Measurements from ENCODE around the gene SPECC1L.

DNA sequence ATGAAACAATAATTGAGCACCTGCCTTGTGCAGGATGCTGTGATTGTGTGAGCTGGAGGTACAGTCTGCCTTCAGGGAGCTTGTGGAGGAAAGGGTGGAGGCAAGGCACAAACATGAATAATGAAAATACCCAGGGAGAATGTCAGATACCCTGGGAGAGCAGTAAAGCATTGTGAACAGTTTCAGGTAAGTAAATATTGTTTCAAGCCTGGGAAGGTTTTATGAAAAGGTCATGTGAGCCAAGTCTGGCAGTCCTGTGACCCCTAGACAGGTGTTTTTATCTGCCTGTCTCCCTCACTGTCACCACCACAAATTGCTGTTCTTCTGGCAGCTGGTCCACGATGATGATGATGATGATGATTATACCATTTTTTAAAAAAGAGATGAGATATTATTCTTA, 32.0 kb downstream of the SPECC1L start:
- TF ChIP-seq NRF1 (IDR thresholded peaks at IDR 0.05; ENCODE audit: low read depth, low read length) = no peak
- TF ChIP-seq SP1 (IDR thresholded peaks at IDR 0.05; ENCODE audit: low read depth, low read length) = no peak
- TF ChIP-seq CEBPB (IDR thresholded peaks at IDR 0.05; ENCODE audit: low read depth, low read length) = no peak
- TF ChIP-seq PHF8 (conservative IDR thresholded peaks at IDR 0.05; ENCODE audit: low read depth, low read length) = no peak
- TF ChIP-seq, protein P1, sequence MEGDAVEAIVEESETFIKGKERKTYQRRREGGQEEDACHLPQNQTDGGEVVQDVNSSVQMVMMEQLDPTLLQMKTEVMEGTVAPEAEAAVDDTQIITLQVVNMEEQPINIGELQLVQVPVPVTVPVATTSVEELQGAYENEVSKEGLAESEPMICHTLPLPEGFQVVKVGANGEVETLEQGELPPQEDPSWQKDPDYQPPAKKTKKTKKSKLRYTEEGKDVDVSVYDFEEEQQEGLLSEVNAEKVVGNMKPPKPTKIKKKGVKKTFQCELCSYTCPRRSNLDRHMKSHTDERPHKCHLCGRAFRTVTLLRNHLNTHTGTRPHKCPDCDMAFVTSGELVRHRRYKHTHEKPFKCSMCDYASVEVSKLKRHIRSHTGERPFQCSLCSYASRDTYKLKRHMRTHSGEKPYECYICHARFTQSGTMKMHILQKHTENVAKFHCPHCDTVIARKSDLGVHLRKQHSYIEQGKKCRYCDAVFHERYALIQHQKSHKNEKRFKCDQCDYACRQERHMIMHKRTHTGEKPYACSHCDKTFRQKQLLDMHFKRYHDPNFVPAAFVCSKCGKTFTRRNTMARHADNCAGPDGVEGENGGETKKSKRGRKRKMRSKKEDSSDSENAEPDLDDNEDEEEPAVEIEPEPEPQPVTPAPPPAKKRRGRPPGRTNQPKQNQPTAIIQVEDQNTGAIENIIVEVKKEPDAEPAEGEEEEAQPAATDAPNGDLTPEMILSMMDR (IDR thresholded peaks at IDR 0.05; ENCODE audit: control extremely low read depth in 1 of 3, insufficient read depth in 1 of 3, low read depth in 1 of 3, low read length in 3 of 3) = no peak
- no peak for TF ChIP-seq POLR2A (IDR thresholded peaks at IDR 0.05; ENCODE audit: control extremely low read depth in 1 of 2, low read depth in 2 of 2, low read length in 2 of 2)
- TF ChIP-seq EGR1 (IDR thresholded peaks at IDR 0.05; ENCODE audit: borderline replicate concordance, low read depth, low read length) = no peak
- no peak for TF ChIP-seq CBX5 (IDR thresholded peaks at IDR 0.05; ENCODE audit: low read depth, low read length)
- TF ChIP-seq GTF2F1 (IDR thresholded peaks at IDR 0.05; ENCODE audit: borderline replicate concordance, low read depth, low read length) = no peak
- no peak for TF ChIP-seq RXRA (IDR thresholded peaks at IDR 0.05; ENCODE audit: insufficient read depth, low read depth, low read length)
- no peak for TF ChIP-seq EZH2 (IDR thresholded peaks at IDR 0.05; ENCODE audit: low read depth, low read length, severe bottlenecking)
- no peak for TF ChIP-seq CHD2 (IDR thresholded peaks at IDR 0.05; ENCODE audit: low read length)
- TF ChIP-seq YY1 (IDR thresholded peaks at IDR 0.05; ENCODE audit: low read depth, low read length) = no peak
- no peak for TF ChIP-seq EP300 (IDR thresholded peaks at IDR 0.05; ENCODE audit: borderline replicate concordance in 1 of 2, low read depth in 2 of 2, low read length in 2 of 2)
